ENCODE measurements around the gene HSD17B8.
"Not testable (repeated sequence)": the region's sequence is repeated elsewhere in the genome, so short reads cannot be mapped to it uniquely, and the experiment has no call there.

The HSD17B8 gene

GRCh38 chr6:33206027-33206863 is 1.8 kb downstream of the HSD17B8 start:
- DNase-seq (ENCODE audit: low read depth in 2 of 2), result no peak

GRCh38 chr6:33206864-33207551 is 2.6 kb downstream of the HSD17B8 start:
- no peak for DNase-seq (ENCODE audit: low read depth in 2 of 2)

DNA sequence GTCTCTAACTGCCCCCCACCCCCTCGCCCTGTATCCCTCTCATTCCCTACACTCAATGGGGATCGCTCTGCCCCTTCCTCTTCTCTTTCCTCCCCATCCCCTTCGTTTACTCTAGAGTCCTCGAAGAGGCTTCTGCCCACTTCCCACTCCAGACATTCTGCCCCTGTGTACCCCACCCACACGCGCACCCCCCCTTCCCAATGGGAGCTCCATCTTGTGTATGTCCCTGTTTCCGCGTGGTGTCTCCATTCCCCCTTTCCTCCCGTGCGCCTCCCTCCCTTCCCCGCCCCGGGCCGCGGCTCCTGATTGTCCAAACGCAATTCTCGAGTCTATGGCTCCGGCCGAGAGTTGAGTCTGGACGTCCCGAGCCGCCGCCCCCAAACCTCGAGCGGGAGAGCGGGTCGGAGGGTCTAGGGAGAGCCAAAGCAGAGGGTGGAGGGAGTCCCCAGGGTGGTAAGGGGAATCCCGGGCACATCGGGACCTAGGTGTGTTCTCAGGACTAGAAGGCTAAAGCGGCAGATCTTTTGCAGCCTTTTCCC is 3.2 kb downstream of the HSD17B8 start:
- DNase-seq (ENCODE audit: low read depth in 2 of 2), result no peak

DNA sequence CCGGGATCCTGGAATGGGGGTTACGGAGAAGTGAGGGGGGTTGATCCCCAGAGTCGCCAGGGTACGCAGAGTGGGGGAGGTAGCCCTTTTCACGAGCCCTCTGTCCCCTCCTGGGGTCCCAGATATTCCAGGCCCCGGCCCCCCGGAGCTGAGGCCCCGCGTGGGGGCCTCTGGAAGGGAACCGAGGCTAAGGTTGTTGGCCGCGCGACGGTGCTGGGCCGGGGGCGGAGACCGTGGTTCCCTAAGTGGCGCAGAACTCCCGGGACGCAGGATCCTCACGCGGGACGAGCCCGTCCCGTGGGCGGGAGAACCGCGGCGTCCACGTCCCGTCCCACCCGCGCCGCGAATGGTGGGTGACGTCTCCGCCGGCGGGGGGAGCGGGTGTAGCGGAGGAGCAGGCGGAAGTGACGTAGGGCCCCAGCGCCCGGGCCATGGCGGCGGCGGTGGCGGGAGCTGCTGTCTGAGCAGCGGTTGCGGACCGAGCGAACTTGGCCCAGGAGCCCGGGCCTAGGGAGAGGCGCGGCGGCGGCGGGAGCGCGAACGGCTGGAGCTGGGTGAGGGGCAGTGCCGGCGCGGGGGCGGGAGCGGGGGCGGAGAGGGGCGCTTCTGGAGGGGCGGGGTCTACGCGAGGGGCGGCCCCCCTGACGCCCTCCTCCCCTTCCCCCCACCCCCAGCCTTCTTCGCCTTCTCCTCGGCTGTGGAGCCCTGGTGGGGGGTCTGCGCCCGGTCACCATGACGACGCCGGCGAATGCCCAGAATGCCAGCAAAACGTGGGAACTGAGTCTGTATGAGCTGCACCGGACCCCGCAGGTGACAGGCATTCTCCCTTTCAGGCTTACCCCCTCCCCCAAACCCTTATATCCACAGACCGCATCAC is 3.9 kb downstream of the HSD17B8 start, which contains the start of gene RING1:
Gene RING1, plus strand, starts transcription at position 410 of the 877 bp plus-strand sequence. Its CDS starts 323 bp downstream, at position 733.
- peak; percentile 77 for DNase-seq (ENCODE audit: low read depth in 2 of 2)

DNA sequence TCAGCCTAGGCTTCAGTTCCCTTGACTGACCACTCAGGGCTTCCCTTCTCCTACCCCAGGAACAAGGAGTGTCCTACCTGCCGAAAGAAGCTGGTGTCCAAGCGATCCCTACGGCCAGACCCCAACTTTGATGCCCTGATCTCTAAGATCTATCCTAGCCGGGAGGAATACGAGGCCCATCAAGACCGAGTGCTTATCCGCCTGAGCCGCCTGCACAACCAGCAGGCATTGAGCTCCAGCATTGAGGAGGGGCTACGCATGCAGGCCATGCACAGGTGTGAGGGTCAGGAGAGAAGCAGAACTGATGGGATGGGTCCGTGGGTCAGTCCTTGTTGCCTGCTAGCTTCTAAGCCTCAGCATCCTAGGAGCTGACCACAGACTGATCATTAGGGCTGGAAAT is 5.4 kb downstream of the HSD17B8 start:
- DNase-seq (ENCODE audit: low read depth in 2 of 2), result no peak

DNA sequence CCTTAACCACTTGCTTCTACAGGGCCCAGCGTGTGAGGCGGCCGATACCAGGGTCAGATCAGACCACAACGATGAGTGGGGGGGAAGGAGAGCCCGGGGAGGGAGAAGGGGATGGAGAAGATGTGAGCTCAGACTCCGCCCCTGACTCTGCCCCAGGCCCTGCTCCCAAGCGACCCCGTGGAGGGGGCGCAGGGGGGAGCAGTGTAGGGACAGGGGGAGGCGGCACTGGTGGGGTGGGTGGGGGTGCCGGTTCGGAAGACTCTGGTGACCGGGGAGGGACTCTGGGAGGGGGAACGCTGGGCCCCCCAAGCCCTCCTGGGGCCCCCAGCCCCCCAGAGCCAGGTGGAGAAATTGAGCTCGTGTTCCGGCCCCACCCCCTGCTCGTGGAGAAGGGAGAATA is 6.7 kb downstream of the HSD17B8 start:
- no peak for DNase-seq (ENCODE audit: low read depth in 2 of 2)

- DNase-seq (ENCODE audit: low read depth in 2 of 2), result no peak
These were observed 7.4 kb downstream of the HSD17B8 start for GRCh38 chr6:33211666-33212422.

DNA sequence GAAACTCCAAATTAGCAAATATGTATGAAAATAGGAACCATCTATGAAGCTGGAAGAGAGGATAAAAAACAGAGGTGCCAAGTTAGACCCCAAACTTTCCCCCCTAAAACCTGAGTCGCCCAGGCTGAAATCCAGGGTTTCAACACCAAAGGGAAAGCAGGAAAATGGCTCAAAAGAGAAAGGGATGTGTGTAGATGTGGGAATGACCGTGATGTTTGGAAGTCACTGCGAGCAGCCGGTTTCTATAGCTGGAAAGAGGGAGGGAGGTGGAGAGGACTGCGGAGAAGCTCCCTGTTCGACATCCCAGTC is 8.4 kb downstream of the HSD17B8 start:
- no peak for DNase-seq (ENCODE audit: low read depth in 2 of 2)

DNA sequence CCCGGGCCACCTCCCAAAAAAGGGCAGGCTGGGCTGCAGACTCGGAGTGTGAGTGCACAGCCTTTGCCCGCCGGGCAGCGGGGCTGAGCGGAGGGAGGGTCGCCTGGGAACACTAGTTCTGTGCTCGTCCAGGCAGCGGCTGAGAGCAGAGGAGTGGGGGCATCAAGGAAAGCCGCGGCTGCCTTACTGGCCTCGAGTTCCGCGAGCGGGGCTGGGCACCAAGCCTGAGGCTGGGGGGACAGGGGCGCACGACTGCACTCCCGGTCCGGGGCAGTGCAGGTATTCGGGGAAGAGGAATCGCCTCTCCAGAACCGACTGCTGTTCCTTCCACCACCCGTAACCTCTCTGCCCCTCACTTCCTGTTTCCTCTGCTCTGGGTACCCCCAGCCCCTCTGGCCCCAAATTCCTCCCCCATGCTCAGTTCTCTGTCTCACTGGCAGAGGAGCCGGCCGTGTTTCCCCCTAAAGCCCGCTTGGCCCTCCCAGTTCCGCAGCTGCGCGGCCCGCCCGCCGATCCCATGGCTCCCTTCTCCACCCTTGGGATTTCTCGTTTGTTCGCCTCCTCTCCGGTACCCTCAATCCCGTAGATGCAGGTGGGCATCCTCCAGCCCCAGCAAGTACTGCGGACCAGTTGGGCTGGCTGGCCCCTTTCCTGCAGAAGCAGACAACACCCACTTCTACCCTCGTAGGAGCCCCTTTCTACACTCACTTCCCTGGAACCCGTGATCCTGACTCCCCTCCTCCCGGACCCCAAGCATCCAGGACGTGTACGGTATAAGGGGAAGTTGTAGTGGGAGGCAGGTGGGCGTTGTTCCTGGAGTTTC is 8.9 kb downstream of the HSD17B8 start:
- no peak for DNase-seq (ENCODE audit: low read depth in 2 of 2)

DNA sequence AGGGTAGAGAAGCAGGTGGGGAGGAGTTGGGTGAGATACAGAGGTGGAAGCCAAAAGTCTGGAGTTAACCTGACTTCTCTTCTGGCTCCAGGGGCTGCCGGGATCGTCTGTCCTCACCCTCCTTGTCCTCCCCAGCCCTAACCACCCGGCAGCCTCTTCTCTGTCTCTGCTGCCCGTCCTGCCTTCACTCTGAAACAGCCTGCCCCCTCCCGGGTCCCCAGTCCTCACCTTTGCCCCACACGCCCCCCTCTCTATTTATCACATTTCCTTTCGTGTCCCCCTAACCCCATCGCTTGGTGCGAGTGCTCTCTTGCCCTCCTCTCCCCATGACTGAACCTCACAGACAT is 9.5 kb downstream of the HSD17B8 start:
- no peak for DNase-seq (ENCODE audit: low read depth in 2 of 2)

- DNase-seq (ENCODE audit: low read depth in 2 of 2), result no peak
These were observed 11.0 kb downstream of the HSD17B8 start for GRCh38 chr6:33215271-33216116.

DNA sequence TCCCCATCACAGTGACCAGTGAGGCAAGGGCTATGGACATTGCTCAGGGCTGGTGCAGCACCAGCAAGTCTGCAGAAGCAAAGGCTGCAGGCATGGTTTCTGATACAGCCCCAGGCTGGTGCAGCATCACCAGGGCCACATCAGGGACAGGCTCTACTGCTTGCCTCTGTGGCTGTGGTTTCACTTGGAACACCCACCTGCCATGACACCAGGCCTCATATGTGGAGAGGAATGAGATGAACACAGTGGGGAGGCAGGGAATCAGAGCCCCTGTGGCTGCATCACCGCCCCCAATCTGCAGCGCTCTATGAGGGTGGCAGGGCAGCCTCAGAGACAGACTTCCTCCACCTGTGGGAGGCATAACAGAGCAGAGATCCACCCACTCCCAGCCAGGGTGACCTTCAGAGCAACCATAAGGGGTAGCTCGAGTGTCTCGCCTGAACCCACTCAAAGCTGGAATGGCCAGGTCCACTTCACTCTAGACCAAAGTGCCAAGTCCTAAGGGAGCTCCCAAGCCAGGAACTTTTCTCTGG is 11.7 kb downstream of the HSD17B8 start:
- no peak for DNase-seq (ENCODE audit: low read depth in 2 of 2)

- DNase-seq (ENCODE audit: low read depth in 2 of 2), result no peak
These were observed 12.8 kb downstream of the HSD17B8 start for GRCh38 chr6:33217246-33217645.

- no peak for DNase-seq (ENCODE audit: low read depth in 2 of 2)
These were observed 13.2 kb downstream of the HSD17B8 start for GRCh38 chr6:33217681-33218080.

DNA sequence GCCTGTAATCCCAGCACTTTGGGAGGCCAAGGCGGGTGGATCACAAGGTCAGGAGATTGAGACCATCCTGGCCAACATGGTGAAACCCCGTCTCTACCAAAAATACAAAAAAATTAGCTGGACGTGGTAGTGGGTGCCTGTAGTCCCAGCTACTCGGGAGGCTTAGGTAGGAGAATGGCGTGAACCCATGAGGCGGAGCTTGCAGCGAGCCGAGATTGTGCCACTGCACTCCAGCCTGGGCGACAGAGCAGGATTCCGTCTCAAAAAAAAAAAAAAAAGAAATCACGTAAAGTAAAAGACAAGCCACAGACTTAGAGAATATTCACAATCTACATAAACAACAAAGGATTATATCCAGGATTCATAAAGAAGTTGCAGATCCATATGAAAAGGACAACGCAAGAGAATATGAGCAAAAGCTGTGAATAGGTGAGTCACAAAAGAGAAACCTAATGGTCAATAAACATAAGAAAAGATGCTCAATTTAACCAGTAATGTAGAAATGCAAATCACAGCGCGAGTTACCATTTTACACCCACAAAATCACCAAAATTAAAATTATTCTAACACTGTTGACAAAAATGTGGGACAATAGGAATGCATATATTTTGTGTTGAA is 22.2 kb downstream of the HSD17B8 start:
- not testable (repeated sequence) for DNase-seq (ENCODE audit: low read depth in 2 of 2)

GRCh38 chr6:33235221-33235634 is 30.8 kb downstream of the HSD17B8 start:
- DNase-seq (ENCODE audit: low read depth in 2 of 2), result no peak

GRCh38 chr6:33236328-33236727 is 31.9 kb downstream of the HSD17B8 start:
- DNase-seq (ENCODE audit: low read depth in 2 of 2), result no peak

- DNase-seq (ENCODE audit: low read depth in 2 of 2), result no peak
These were observed 32.4 kb downstream of the HSD17B8 start for GRCh38 chr6:33236852-33237251.

- DNase-seq (ENCODE audit: low read depth in 2 of 2), result no peak
These were observed 33.3 kb downstream of the HSD17B8 start for GRCh38 chr6:33237741-33238140.

All from stimulated activated CD8-positive, alpha-beta memory T cell treated with anti-CD3 and anti-CD28 coated beads, Interleukin-15, amount 100 ng/mL, for 48 hours (primary cell).